PFSK-1 (cell line): Measurements from ENCODE around the gene SENP2.

Experiments used
- FOXP2 ChIP-seq: optimal IDR thresholded peaks from 2 replicates; pipeline ENCODE3; 2011; ENCODE audit warnings: borderline replicate concordance, control low read depth, inconsistent platforms; ENCODE audit not compliant: insufficient read depth; ENCODE audit errors: extremely low read length, extremely low read depth
- POLR2AphosphoS5 ChIP-seq: IDR thresholded peaks from 2 replicates; pipeline ENCODE4 v1.6.1; 2012; ENCODE audit warnings: low read depth, mild to moderate bottlenecking, control low read depth, low read length, moderate library complexity
- SIN3A ChIP-seq: IDR thresholded peaks from 2 replicates; pipeline ENCODE4 v1.6.1; 2012; ENCODE audit warnings: mild to moderate bottlenecking, low read length, moderate library complexity, borderline replicate concordance; ENCODE audit not compliant: insufficient read depth
- TAF1 ChIP-seq: IDR thresholded peaks from 2 replicates; pipeline ENCODE4 v1.6.1; 2012; ENCODE audit warnings: low read length, control low read depth, borderline replicate concordance; ENCODE audit not compliant: insufficient read depth
- TF ChIP-seq, protein P1 (sequence below), 2 experiments: IDR thresholded peaks; 2 replicates each; pipeline versions ENCODE4 v1.6.1 to v1.8.0; 2011 to 2012; ENCODE audit warnings: low read depth in 2 of 2, low read length in 2 of 2, control low read depth in 1 of 2, inconsistent platforms in 1 of 2, mild to moderate bottlenecking in 1 of 2, moderate library complexity in 1 of 2; ENCODE audit not compliant: insufficient read depth in 1 of 2

Gene SENP2

DNA sequence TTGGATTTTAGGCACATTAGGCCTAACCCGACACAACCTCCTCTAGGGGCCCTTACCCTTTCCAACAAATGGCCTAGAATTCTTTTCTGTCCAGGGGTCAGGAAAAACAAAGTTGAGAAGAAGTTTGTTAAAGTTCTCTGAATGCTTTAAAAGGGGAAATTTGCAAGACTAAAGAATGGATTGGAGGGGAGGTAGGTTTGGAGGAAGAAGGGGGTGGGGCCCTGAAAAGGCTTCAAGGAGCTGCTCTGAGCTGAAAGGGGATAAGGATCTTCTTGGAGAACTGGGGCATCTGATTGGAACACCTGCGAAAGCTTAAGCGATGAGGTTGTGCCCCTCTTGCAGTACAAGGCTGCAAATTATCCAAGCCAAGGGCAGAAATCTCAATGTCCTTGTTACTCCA lies 3.9 kb upstream of the SENP2 start:
- TF ChIP-seq, protein P1, sequence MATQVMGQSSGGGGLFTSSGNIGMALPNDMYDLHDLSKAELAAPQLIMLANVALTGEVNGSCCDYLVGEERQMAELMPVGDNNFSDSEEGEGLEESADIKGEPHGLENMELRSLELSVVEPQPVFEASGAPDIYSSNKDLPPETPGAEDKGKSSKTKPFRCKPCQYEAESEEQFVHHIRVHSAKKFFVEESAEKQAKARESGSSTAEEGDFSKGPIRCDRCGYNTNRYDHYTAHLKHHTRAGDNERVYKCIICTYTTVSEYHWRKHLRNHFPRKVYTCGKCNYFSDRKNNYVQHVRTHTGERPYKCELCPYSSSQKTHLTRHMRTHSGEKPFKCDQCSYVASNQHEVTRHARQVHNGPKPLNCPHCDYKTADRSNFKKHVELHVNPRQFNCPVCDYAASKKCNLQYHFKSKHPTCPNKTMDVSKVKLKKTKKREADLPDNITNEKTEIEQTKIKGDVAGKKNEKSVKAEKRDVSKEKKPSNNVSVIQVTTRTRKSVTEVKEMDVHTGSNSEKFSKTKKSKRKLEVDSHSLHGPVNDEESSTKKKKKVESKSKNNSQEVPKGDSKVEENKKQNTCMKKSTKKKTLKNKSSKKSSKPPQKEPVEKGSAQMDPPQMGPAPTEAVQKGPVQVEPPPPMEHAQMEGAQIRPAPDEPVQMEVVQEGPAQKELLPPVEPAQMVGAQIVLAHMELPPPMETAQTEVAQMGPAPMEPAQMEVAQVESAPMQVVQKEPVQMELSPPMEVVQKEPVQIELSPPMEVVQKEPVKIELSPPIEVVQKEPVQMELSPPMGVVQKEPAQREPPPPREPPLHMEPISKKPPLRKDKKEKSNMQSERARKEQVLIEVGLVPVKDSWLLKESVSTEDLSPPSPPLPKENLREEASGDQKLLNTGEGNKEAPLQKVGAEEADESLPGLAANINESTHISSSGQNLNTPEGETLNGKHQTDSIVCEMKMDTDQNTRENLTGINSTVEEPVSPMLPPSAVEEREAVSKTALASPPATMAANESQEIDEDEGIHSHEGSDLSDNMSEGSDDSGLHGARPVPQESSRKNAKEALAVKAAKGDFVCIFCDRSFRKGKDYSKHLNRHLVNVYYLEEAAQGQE (IDR thresholded peaks at IDR 0.05; ENCODE audit: insufficient read depth in 1 of 2, low read depth in 2 of 2, low read length in 2 of 2): no peak
- no peak for TF ChIP-seq POLR2AphosphoS5
- no peak for TF ChIP-seq TAF1
- TF ChIP-seq FOXP2: no peak
- no peak for TF ChIP-seq SIN3A

DNA sequence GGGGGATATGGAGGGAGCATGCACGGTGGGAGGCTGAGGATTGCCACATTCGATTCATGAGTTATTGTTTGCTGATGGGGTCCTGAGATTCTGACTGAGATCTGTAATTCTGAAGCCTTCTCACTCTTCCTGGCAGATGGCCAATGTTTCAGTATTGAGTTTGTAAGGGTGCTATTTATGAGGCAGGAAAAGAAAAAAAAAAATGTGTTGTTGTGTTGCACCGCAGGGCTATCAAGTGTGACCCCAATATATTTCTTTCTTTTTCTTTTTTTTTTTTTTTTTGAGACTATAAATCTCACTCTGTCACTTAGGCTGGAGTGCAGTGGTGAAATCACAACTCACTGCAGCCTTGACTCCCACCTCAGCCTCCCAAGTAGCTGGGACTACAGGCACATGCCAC lies 3.2 kb upstream of the SENP2 start:
- TF ChIP-seq SIN3A: no peak
- no peak for TF ChIP-seq POLR2AphosphoS5
- no peak for TF ChIP-seq FOXP2
- TF ChIP-seq TAF1: no peak
- TF ChIP-seq, protein P1 (IDR thresholded peaks at IDR 0.05; ENCODE audit: insufficient read depth in 1 of 2, low read depth in 2 of 2, low read length in 2 of 2): no peak

DNA sequence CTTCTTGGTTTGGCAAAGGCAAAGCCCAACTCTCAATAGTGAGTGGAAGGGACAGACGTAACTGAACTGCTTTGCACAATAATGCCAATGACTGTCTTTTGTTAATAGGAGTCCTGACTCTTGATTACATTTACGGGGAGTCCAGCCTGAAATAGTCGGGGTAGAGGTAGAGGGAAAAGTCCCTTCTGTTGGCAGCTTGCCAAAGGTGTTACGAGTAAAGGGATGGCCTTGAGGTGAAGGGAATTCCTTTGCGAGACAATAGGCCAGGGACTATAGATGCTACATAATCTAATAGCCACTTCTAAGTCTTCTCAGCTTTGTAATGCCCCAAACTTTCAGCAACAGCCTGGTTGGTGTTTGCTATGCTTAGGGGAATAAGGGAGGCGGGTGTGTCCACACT lies 2.2 kb upstream of the SENP2 start:
- TF ChIP-seq, protein P1 (IDR thresholded peaks at IDR 0.05; ENCODE audit: insufficient read depth in 1 of 2, low read depth in 2 of 2, low read length in 2 of 2): no peak
- TF ChIP-seq POLR2AphosphoS5: no peak
- TF ChIP-seq FOXP2: no peak
- no peak for TF ChIP-seq SIN3A
- TF ChIP-seq TAF1: no peak

DNA sequence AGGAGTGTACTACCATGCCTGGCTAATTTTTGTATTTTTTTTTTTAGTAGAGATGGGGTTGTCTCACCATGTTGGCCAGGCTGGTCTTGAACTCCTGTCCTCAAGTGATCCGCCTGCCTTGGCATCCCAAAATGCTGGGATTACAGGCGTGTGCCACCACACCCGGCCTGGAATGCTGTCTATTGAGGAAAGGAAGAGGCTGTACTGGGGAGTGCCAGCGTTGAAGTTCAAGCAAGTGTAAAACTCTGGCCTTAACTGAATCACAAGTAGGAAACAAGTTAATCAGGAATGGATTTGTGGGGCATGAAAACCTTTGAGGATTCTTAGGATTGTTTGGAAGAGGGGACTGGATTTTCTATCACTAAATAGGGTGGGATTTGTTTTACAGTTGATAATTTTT lies 1.4 kb upstream of the SENP2 start:
- TF ChIP-seq TAF1 (no peak), FOXP2 (no peak)
- TF ChIP-seq, protein P1 (IDR thresholded peaks at IDR 0.05; ENCODE audit: insufficient read depth in 1 of 2, low read depth in 2 of 2, low read length in 2 of 2): no peak

DNA sequence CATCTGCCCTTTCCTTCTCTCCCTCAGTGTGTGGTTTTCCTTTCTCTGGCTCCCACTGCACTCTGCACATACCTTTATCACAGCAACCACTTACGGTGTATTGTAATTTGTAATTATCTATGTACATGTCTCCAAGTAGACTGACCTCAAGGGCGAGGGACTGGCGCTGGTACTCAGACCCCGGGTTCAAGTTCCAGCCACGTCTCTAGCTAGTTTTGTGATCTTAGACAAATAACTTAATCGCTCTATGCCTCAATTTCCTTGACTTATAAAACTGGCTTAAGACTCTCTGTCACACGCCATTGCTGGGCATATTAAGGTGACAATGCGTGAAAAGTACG lies 607 bp upstream of the SENP2 start:
- TF ChIP-seq, protein P1 (IDR thresholded peaks at IDR 0.05; ENCODE audit: insufficient read depth in 1 of 2, low read depth in 2 of 2, low read length in 2 of 2): no peak
- TF ChIP-seq FOXP2 (no peak), POLR2AphosphoS5 (no peak), TAF1 (no peak), SIN3A (no peak)
